Frontal cortex (tissue), 4 donors: ENCODE data around the gene MYCL. TPM values are rescaled to one million over a fixed set of nuclear protein-coding genes. Genes with fewer than 3 reads are reported as not detected.

Experiments used
- DNase-seq, 2 donors: peaks; one replicate each; pipeline ENCODE4 v3.0.0; 2012; ENCODE audit warnings: low spot score in 2 of 2
- FAIRE-seq: peaks from 2 replicates; lab custom pipeline; 2012; peaks lifted over from hg19 to GRCh38; lab: Jason Lieb, UNC
- small RNA-seq: library from RNA; depleted of rRNA; stranded (forward); fragments of <200 nt; gene quantifications from one replicate; pipeline ENCODE3, GENCODE V24; 2014
- total RNA-seq: library from RNA; depleted of rRNA; stranded (reverse); fragments of >200 nt; gene quantifications from one replicate; pipeline ENCODE4 v1.2.3, GENCODE V29; 2014
- donor health status: control.
- donor health status: control.
- donor health status: control.

The MYCL gene
- total RNA-seq, 1 donor from 2014 or later, result 9.4 TPM

DNA sequence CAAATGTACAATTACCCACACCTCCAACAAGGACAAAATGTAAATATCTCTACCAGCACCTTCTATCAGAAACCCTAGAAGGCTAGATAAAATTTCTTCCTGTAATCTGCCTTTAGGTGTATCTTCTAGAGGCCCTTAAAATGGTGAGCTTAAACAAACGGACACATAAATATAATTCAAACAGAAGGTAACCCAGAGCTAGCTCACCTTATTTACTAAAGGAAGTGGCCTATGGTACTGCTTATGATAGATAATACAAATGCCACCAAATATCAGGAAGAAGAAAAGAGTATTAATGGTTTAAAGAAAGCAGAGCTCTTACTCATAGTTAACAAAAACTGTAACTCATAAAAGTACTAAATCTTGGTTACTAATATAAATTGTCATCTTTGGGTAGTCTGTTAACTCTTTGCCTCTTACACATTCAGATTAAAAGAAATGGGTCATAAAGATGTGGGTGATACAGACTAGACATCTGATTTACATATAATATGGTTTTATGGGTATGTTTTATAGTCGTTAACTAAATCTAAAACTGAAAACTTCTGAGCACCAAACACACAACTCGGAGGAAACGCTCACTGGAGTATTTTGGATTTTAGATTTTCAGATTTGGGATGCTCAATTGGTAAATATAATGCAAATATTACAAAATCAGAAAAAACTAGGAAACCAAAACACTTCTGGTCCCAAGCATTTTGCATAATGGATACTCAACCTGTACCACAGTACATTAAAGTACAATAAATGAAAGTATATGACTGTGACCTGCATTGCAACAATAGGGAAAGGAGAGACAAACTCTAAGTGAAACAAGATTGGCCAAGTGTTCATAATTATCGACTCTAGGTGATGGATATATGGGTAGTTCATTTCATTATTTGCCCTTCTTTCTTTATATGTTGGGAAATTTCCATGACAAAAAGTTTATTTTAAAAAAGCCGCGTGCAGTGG is 41.6 kb downstream of the MYCL start:
- no peak for DNase-seq
- no peak for FAIRE-seq

DNA sequence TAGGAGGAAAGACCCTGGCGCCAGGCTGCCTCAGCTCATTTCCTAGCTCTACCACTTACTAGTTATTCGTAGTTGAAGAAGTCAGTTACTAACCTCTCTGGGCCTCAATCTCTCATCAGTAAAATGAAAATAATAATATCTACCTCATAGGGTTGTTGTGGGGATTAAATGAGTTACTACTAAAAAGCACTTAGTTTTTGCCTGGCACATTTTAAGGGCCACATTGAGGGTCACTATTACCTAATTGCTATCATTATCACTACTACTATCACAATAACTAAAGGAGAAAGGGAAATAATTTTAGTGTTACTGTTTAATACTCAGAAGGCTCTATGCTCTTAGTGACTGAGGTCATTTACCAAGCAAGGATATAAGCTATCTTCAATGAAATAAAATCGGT is 43.4 kb downstream of the MYCL start:
- FAIRE-seq (no peak), DNase-seq (no peak)

DNA sequence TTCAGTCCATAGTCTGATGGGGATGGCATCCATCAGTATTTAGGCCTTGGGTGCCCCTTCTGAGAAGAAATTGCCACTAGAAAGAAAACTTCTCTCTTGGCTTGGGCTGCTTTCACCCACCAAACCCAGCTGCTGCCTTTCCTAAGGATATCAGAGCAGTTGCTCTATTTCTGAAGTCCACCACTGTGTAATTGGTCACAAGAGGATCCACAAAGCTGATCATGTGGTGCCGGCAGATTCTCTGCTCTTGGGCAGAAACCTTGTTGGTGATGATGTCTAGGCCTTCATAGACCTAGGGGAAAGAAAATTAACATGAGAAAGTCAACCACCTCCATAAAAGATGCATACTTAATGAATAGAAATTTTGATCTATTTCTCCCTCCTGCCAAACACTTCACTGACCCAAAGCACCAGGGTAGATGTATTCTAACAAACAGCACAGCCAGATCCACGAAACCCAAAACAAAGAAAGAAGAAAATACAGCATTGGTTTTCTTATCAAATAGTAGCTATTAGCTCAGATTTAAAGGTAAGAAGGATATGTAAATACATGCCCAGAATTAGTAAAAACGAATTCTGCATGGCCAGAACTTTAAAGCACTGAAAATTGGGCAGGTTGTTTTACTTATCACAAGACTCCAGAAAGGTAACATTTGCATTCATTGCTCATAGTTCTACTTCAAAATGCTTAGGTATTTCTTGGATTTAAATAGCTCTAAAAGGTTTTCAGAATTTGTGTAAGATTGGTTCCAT is 44.4 kb downstream of the MYCL start:
- DNase-seq, result no peak
- no peak for FAIRE-seq

DNA sequence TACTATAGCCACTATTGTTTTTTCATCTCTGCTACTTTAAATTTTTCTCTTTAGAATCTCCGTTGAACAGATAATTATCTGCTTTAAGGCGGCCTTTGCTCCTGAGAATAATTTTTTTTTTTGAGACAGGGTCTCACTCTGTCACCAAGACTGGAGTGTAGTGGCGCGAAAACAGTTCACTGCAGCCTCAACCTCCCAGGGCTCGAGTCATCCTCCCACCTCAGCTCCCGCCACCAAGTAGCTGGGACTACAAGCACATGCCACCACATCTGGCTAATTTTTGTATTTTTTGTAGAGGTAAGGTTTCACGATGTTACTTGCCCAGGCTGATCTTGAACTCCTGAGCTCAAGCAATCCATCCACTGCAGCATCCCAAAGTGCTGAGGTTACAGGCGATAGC is 47.0 kb downstream of the MYCL start:
- FAIRE-seq, result no peak
- no peak for DNase-seq

DNA sequence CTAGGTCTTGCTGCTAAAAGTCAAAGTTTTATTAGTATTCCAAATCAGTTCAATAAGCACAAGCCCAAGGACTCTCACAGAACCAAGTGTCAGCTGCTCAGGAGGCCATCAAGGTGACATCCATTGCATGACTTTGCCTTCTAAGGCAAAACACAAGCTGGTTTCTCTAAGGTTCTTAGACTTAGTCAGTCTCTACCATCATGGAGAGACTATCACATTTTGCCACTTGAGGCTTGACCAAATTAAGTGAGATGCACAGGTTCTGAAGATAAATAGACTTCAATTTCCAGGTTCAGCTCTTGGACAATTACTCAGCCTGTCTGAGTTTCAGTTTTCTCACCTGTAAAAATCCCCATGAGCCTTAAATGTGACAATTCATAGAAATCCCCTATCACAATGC is 47.4 kb downstream of the MYCL start:
- DNase-seq, result no peak
- no peak for FAIRE-seq

DNA sequence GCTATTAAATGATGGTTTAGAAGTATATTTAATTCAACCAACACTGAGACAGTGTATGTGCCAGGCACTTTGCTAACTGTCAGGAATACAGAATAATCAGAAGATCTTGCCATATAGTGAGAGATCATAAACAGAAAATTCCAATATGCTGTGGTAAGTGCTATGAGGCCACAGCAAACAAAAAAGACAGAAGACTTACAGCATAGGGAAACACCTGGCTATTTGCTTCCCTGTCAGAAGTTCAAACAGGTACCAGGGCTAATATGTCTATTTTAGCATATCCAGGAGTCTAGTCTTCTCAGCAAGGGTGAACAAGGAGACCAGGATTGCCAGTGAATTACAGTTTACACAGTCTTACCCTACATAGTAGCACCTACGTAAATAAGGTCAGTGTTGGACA is 48.8 kb downstream of the MYCL start:
- FAIRE-seq, result no peak
- no peak for DNase-seq

DNA sequence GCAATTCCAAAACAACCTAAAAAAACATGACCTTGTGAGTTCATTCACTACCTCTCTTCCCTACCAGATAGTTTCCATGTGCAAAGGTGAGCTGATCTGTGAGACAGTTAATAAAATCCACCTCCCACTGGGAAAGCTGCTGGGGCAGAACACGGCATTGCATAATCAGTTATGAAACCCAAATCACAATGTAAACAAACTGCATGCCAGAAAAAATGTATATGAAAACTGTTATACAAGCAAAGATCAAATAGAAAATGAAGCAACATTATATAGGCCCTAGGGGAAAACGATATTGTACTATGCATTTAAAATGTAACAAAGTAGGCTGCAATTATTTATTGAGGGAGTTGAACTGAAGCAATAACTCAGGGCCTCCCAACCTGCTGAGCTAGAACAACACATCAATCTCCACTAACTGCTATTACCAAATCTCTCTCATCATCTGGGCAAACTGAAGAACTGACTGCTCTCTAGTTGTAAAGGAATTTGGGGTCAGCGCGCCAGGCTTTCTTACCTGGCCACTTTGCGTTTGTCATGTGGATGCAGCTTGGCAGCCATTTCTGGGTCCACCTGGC is 49.4 kb downstream of the MYCL start:
- no peak for FAIRE-seq
- no peak for DNase-seq

DNA sequence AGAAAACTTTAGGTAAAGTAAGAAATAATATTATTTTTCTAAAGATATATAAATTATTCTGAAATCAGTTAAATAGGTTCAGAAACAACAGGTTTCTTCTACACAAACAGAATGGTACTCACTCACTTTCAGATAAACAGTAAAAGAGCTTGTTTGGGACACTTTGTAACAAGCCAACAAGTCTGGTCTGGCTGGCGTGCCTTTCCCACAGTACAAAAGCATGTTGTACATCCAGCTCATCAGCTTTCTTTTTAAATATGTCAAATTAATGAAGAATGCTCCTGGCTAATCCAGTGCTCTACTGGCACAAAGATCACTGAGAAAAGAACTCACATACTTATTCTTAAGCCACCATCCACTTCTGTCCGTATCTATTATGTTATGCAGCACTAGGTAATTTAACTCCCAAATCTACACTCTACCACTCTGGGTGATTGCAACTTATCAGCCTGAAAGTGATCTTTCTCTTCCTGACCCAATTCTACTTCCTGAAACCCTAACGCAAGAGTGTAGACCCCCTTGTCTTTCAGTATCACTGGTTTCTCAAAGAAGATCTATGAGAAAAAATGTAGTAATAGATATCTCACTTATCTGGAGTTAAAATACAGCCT is 51.0 kb downstream of the MYCL start:
- FAIRE-seq (no peak), DNase-seq (no peak)

DNA sequence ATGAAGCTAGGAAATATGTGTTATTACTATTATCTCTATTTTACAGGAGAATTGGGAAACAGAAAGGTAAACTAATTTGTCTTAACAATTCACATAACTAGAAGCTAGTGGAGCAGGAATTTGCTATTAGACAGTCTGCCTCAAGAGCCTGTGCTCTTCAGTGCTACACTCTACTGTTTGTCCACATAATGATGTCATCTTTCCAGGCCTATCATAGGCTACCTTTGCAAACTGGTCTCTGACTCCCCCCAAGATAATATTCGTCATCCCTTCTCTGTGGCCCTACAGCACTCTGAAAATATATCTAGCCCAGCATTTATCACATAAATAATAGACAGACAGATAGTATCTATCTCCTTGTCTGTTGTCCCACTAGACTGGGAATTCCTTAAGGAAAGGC is 52.5 kb downstream of the MYCL start:
- no peak for FAIRE-seq
- DNase-seq, result no peak

DNA sequence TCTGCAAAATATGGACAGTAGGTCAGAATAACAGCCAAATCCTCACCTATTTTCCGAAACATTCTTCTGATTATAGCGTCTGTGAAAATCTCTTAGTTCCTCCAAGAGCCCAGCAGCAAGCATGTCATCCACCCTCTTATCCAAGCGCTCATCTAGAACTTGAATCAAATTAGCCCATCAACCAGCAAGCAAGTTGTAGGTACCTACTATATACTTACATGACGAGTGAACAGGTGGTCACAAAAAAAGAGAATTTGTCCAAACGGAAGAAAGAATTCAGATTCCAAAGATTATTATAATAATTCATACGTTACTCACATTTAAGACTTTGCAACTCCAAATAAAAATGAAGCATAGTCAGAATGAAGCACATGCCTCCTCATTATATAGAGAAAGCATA is 53.8 kb downstream of the MYCL start:
- FAIRE-seq (no peak), DNase-seq (no peak)

DNA sequence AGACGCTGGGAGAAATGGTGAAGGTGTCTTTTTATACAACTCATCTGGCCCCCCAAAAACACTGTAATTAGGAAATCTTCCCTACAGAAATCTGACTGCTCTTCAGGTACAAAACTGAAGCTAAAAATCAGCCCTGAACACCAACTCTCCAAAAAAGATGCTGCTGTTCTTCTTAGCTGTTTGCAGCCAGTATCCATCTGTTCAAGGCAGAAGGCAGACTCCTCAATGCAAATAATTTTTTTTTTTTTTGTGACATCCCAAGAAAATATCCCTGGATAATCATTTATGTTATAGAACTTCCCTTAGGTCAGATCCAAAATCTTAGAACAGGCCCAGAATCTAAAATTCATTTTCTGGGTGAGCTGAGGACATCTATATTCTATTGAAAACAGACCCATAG is 54.9 kb downstream of the MYCL start:
- no peak for FAIRE-seq
- no peak for DNase-seq

DNA sequence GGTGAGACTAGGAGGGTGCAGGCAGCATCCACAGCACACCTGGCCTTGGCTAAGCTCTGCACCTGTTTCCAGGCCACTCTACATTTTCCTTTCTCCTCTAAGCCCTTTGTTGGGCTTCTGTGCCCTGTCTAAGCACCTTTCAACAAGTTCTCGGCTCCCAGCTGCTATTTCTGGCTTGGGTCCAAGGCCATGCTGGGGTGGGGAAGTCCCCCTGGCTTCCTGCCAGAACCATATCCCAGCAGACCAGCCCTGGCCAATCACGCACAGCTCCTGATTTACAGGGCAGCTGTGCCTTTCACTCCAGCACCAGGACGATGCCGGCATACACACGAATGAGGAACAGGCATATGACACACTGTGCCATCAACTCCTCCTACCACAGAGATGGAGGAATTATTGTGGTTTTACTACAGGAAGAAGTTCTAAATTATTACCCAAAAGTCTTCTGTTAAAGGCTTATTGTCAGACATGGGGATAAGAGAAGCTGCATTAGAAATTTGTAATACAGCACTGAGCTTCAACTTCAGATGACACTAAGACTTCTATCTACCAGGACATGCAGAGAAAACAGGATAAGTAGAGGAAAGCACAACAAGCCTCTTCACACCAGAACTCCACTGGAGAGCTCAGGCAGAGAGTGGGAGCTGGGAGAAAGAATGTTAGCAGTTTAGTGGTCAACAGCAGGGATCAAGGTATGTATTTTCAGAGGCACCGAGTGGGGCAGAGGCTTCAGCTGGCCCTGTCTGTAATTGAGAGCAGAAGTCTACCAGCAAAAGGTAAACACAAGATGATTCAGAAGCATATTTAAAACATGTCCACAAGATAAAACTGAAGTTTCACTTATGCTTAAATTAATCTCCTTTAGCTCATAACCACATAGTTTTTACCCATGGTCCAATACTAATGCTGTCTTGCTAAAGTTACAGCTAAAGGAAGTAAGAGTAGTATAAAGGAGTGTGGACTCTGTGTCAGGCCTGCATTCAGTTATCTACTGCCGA is 55.8 kb downstream of the MYCL start:
- DNase-seq (peak in 1 of 2 donors; percentile 30), FAIRE-seq (no peak)

Small RNA genes within 50 kb of the gene (small RNA-seq; reads per million reads assigned to genes)
- not detected for gene RF00019

Other genes with a start within 250 kb of the MYCL start
- gene NT5C1A, start 229.8 kb downstream of the MYCL start, total RNA-seq, result 2.4 TPM
- gene HPCAL4, start 210.5 kb downstream of the MYCL start, total RNA-seq, result 75.4 TPM
- 25.3 TPM for gene PPIE, start 163.0 kb downstream of the MYCL start, total RNA-seq
- gene OXCT2, start 130.6 kb downstream of the MYCL start, total RNA-seq, result 0.82 TPM
- 0.41 TPM for gene BMP8B, start 113.1 kb downstream of the MYCL start, total RNA-seq
- gene TRIT1, start 18.4 kb downstream of the MYCL start, total RNA-seq, result 47.3 TPM
- 15.5 TPM for gene MFSD2A, start 53.2 kb upstream of the MYCL start, total RNA-seq
- 133 TPM for gene CAP1, start 138.8 kb upstream of the MYCL start, total RNA-seq
- gene PPT1, start 195.3 kb upstream of the MYCL start, total RNA-seq, result 44.8 TPM